HFF-Myc (cell line): ENCODE measurements around the gene CREB3L2.
"Not testable (repeated sequence)": the region's sequence is repeated elsewhere in the genome, so short reads cannot be mapped to it uniquely, and the experiment has no call there.

Source experiments
- DNase-seq: peaks from one replicate; pipeline ENCODE4 v3.0.0-alpha.2; 2011; ENCODE audit warnings: low read depth; ENCODE audit errors: extremely low read depth
- H3K4me3 ChIP-seq: replicated peaks from 2 replicates; pipeline ENCODE4 v1.5.1; 2011; ENCODE audit warnings: low read depth, mild to moderate bottlenecking, control low read depth, low read length
- TF ChIP-seq, protein P1 (sequence below): IDR thresholded peaks from 2 replicates; pipeline ENCODE4 v1.5.1; 2012; ENCODE audit warnings: mild to moderate bottlenecking, low read depth, low read length, control low read depth; ENCODE audit errors: missing control alignments

CREB3L2 gene, protein sequence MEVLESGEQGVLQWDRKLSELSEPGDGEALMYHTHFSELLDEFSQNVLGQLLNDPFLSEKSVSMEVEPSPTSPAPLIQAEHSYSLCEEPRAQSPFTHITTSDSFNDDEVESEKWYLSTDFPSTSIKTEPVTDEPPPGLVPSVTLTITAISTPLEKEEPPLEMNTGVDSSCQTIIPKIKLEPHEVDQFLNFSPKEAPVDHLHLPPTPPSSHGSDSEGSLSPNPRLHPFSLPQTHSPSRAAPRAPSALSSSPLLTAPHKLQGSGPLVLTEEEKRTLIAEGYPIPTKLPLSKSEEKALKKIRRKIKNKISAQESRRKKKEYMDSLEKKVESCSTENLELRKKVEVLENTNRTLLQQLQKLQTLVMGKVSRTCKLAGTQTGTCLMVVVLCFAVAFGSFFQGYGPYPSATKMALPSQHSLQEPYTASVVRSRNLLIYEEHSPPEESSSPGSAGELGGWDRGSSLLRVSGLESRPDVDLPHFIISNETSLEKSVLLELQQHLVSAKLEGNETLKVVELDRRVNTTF

DNA sequence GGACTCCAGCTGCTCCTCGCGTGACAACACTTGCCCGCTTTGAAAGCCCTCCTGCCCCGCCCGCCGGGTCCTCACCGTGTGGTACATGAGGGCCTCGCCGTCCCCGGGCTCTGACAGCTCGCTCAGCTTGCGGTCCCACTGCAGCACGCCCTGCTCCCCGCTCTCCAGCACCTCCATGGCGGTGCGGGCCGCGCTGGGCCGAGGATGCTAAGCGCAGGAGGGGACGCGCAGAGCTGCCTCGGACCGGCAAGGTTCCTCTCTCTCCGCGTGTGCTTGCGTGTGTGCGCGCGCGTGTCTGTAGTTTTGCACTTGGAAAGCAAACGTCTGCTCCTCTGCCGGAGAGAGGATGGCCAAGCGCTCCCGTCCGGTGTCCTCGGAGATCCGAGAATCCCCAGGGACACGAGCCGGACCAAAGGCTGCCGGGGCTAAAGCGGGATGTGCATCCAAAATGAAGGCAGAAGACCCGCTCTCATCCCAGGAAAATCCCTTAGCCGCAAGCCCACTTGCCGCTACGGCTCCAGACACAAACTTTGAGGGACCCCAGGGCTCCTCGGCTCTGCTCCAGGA, at the start of gene CREB3L2:
TSS of gene CREB3L2 (minus strand) at position 558 of the 567 bp plus-strand sequence. CDS start at position 177, 381 bp downstream.
- TF ChIP-seq, protein P1, sequence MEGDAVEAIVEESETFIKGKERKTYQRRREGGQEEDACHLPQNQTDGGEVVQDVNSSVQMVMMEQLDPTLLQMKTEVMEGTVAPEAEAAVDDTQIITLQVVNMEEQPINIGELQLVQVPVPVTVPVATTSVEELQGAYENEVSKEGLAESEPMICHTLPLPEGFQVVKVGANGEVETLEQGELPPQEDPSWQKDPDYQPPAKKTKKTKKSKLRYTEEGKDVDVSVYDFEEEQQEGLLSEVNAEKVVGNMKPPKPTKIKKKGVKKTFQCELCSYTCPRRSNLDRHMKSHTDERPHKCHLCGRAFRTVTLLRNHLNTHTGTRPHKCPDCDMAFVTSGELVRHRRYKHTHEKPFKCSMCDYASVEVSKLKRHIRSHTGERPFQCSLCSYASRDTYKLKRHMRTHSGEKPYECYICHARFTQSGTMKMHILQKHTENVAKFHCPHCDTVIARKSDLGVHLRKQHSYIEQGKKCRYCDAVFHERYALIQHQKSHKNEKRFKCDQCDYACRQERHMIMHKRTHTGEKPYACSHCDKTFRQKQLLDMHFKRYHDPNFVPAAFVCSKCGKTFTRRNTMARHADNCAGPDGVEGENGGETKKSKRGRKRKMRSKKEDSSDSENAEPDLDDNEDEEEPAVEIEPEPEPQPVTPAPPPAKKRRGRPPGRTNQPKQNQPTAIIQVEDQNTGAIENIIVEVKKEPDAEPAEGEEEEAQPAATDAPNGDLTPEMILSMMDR: no peak
- DNase-seq: no peak

DNA sequence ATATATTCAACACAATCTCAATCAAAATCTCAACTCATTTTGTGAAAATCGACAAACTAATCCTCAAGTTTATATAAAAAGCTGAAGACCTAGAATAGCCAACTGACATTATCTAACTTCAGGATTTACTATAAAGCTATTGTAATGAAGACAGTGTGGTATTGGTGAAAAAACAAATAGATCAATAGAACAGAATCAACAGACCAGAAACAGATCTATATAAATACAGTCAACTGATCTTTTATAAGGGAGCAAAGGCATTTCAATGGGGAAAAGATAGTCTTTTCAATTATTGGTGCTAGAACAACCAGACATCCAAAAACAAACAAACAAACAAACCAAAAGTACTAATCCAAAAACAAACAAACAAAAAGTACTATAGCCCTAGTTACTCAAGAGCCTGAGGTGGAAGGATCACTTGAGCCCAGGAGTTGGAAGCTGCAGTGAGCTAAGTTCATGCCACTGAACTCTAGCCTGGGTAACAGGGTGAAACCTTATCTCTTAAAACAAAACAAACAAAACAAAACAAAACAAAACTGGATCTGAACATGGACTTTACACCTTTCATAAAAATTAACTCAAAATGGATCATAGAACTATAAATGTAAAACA, 47.7 kb upstream of the CREB3L2 start:
- no peak for DNase-seq
- H3K4me3 ChIP-seq: no peak overlapping the region
- TF ChIP-seq, protein P1: no peak

More for the DNA sequence above, at the start of gene CREB3L2:
- peak within 1 kb of the TSS; percentile 98 for H3K4me3 ChIP-seq

DNA sequence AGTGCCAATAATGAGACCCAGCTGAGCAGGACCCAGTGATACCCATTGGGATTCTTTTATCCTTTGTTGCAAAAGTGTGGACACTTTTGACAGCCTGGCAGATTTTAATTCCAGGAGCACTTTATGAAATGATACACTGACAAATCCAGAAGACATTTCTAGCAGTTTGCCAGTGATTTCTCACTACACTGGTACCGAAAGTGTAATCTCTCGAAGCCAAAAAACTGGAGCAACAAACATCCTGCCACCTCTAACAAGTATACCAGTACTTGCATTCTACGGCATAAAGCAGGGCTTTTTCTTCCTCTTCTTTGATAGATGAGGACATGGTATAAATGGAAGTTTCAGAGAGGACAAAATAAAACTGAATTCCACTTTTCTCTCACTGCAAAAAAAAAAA, 46.0 kb upstream of the CREB3L2 start:
- no peak for DNase-seq
- TF ChIP-seq, protein P1: no peak
- H3K4me3 ChIP-seq: no peak overlapping the region

DNA sequence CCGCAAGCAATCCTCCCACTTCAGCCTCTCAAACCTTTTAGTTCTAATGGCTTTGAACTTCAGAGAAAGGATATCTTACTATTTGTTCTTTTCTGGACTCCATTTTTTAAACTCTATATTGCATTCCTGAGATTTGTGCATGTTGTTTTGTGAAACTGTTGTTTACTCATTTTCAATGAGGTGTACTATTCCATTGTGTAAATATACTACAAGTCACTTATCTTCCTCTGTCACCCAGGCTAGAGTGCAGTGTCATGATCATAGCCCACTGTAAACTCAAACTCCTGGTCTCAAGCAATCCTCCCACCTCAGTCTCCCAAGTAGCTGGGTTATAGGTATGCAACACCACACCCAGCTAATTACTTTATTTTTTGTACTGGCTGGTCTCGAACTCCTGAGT, 43.0 kb upstream of the CREB3L2 start:
- TF ChIP-seq, protein P1: no peak
- no peak overlapping the region for H3K4me3 ChIP-seq
- DNase-seq: no peak

DNA sequence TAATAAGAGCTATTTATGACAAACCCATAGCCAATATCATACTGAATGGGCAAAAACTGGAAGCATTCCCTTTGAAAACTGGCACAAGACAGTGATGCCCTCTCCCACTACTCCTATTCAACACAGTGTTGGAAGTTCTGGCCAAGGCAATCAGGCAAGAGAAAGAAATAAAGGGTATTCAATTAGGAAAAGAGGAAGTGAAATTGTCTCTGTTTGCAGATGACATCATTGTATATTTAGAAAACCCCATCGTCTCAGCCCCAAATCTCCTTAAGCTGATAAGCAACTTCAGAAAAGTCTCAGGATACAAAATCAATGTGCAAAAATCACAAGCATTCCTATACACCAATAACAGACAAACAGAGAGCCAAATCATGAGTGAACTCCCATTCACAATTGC, 38.2 kb upstream of the CREB3L2 start:
- not testable (repeated sequence) for DNase-seq, H3K4me3 ChIP-seq

DNA sequence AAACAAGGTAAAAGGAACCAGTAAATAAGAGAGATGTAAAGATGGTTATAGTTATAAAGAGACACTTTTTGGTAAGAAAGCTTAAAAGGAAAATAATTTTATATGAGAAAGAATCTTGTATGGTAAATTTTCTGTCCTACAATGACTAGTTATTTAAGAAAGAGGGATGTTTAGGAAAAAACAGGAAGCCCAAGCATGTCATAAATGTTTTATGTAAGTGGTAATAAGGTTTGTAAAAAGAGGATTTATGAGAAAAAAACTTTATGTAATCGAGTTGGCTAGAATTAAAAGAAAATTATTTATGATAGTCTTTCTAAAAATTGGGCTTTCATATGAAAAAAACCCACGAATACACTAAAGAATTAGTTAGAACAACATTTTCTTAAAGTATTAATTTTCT, 34.2 kb upstream of the CREB3L2 start:
- no peak for DNase-seq
- no peak overlapping the region for H3K4me3 ChIP-seq
- TF ChIP-seq, protein P1: no peak

DNA sequence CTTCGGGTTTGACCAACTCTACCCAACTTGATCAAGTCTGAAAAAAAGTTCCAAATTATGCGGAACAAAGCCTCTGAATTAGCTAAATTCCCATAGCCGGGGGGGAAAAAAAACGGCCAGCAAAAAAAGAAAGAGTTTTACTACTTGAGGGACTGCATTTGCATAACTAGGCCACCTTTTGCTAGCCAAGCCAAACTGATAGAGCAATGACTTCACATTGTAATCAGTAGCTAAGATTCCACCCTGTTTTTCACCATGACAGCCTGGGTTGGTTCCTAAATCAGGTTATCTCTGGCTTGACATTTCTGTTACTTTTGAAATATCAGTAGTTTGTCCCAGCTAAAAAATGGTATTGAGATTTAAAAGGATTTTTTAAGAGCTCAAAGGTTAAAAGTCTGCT, 31.4 kb upstream of the CREB3L2 start:
- TF ChIP-seq, protein P1: no peak
- DNase-seq: no peak
- H3K4me3 ChIP-seq: no peak overlapping the region
